ENCODE measurements around the gene COPG2.

The COPG2 gene

GRCh38 chr7:130471974-130472373 lies 196.6 kb downstream of the COPG2 start:
- DNase-seq (ENCODE audit: low read depth): no peak

GRCh38 chr7:130468612-130469011 lies 199.9 kb downstream of the COPG2 start:
- no peak for DNase-seq (ENCODE audit: low read depth)

GRCh38 chr7:130463553-130464434 lies 204.8 kb downstream of the COPG2 start:
- DNase-seq (ENCODE audit: low read depth): no peak

- no peak for DNase-seq (ENCODE audit: low read depth)
These were observed 207.3 kb downstream of the COPG2 start for GRCh38 chr7:130461272-130461671.

- no peak for DNase-seq (ENCODE audit: low read depth)
These were observed 210.3 kb downstream of the COPG2 start for GRCh38 chr7:130458257-130458656.

All from activated T-cell treated with anti-CD3 and anti-CD28 coated beads for 1 hour (primary cell).